ENCODE data around the gene MARCHF6. TPM values are rescaled to one million over a fixed set of nuclear protein-coding genes. Genes with fewer than 3 reads are reported as not detected.
"Not testable (repeated sequence)": the region's sequence is repeated elsewhere in the genome, so short reads cannot be mapped to it uniquely, and the experiment has no call there.

The MARCHF6 gene
- total and polyA plus RNA-seq, 12 donors: 30.4 to 210 (median 185) TPM

DNA sequence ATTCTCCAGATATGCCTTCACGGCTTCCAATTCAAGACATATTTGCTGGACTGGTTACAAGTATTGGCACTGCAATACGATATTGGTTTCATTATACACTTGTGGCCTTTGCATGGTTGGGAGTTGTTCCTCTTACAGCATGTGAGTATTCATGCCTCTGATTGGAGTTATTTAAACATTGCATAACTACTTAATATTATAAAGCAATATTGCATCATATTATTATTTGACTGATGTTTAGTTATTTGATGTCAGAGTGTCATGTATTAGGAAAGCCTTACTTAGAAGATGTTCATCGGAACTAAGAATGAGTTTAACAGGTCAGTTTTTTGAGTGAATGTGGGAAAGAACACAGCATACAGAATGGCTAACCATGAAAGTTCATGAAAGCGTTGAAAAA, 28.3 kb downstream of the MARCHF6 start:
- ATAC-seq: no peak
- whole genome bisulfite sequencing, 2 donors: 95% methylated on average over 4 of the region's 4 CpGs
- Histone ChIP-seq H3K27me3 (no peaks in the 10 kb centered on the region), H3K9me3 (no peaks in the 10 kb centered on the region), H3K4me1 (peaks cover 0 to 34% (median 22%) of the 10 kb centered on the region in 9 donors), H3K4me3 (no peak overlapping the region), H3K36me3 (peaks cover 0 to 81% (median 21%) of the 10 kb centered on the region in 9 donors), H3K27ac (no peak overlapping the region)
- TF ChIP-seq, protein P1, sequence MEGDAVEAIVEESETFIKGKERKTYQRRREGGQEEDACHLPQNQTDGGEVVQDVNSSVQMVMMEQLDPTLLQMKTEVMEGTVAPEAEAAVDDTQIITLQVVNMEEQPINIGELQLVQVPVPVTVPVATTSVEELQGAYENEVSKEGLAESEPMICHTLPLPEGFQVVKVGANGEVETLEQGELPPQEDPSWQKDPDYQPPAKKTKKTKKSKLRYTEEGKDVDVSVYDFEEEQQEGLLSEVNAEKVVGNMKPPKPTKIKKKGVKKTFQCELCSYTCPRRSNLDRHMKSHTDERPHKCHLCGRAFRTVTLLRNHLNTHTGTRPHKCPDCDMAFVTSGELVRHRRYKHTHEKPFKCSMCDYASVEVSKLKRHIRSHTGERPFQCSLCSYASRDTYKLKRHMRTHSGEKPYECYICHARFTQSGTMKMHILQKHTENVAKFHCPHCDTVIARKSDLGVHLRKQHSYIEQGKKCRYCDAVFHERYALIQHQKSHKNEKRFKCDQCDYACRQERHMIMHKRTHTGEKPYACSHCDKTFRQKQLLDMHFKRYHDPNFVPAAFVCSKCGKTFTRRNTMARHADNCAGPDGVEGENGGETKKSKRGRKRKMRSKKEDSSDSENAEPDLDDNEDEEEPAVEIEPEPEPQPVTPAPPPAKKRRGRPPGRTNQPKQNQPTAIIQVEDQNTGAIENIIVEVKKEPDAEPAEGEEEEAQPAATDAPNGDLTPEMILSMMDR (IDR thresholded peaks at IDR 0.05): no peak
- no peak for DNase-seq
- intact Hi-C loops (cut with DNase I): no loop called here

DNA sequence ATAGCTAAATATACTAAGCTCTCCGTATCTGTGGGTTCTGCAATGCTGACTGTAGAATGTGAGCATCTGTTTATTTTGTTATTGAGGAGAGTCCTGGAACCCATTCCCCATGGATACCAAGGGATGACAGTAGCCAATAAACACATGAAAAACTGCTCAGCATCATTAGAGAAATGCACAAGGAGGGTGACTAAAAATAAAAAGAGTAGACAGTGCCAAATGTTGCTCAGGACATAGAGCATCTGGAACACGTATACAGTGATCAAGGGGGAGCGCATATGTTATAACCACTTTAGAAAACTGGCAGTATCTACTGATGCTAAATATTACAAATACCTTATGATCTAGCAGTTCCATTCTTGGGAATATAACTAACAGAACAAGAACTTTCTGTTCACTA, 31.0 kb downstream of the MARCHF6 start:
- ATAC-seq: peak in 7 of 8 donors; percentile 38 to 83 (median 66)
- TF ChIP-seq, protein P1 (IDR thresholded peaks at IDR 0.05): no peak
- peaks cover 0 to 15% (median 6%) of the 10 kb centered on the region in 9 donors for H3K4me1 ChIP-seq
- intact Hi-C loops (cut with DNase I): no loop called here
- H3K4me3 ChIP-seq: no peak overlapping the region
- no peak for DNase-seq
- no peaks in the 10 kb centered on the region for H3K27me3 ChIP-seq
- no peak overlapping the region for H3K27ac ChIP-seq
- no peaks in the 10 kb centered on the region for H3K9me3 ChIP-seq
- peaks cover 0 to 97% (median 26%) of the 10 kb centered on the region in 9 donors for H3K36me3 ChIP-seq
- WGBS, 2 donors: 44 to 50% methylated on average over 3 of the region's 3 CpGs

DNA sequence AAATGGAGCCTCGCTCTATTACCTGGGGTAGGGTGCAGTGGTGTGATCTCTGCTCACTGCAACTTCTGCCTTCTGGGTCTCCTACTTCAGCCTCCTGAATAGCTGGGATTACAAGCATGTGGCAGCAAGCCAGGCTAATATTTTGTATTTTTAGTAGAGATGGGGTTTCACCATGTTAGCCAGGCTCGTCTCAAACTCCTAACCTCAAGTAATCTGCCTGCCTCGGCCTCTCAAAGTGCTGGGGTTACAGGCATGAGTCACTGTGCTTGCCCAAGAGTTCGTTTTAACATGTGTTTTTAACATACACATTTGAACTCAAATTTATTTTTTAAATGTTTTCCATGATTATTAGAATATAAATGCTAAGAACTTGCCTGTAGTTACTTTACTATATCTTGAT, 34.2 kb downstream of the MARCHF6 start:
- H3K27ac ChIP-seq: no peak overlapping the region
- ATAC-seq (no peak), DNase-seq (no peak)
- intact Hi-C loops (cut with DNase I): no loop called here
- no peaks in the 10 kb centered on the region for H3K9me3 ChIP-seq
- peaks cover 0 to 15% (median 6%) of the 10 kb centered on the region in 9 donors for H3K4me1 ChIP-seq
- TF ChIP-seq, protein P1 (IDR thresholded peaks at IDR 0.05): no peak
- no peaks in the 10 kb centered on the region for H3K27me3 ChIP-seq
- 81 to 88% methylated on average over 4 of the region's 4 CpGs for WGBS, 2 donors
- no peak overlapping the region for H3K4me3 ChIP-seq
- H3K36me3 ChIP-seq: peaks cover 0 to 100% (median 25%) of the 10 kb centered on the region in 9 donors

DNA sequence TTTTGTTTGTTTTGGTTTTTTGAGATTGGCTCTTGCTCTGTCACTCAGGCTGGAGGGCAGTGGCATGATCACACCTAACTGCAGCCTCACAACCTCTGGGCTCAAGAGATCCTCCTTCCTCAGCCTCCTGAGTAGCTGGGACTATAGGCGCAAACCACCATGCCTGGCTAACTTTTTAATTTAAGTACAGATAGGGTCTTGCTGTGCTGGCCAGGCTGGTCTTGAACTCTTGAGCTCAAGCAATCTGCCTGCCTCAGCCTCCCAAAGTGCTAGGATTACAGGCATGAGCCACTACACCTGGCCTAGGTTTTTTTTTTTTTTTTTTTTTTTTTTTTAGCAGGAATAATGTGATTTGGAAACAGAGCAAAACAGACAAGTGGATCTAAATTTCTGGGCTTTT, 37.6 kb downstream of the MARCHF6 start:
- WGBS, 2 donors: 98 to 100% methylated on average over 1 of the region's 1 CpG

DNA sequence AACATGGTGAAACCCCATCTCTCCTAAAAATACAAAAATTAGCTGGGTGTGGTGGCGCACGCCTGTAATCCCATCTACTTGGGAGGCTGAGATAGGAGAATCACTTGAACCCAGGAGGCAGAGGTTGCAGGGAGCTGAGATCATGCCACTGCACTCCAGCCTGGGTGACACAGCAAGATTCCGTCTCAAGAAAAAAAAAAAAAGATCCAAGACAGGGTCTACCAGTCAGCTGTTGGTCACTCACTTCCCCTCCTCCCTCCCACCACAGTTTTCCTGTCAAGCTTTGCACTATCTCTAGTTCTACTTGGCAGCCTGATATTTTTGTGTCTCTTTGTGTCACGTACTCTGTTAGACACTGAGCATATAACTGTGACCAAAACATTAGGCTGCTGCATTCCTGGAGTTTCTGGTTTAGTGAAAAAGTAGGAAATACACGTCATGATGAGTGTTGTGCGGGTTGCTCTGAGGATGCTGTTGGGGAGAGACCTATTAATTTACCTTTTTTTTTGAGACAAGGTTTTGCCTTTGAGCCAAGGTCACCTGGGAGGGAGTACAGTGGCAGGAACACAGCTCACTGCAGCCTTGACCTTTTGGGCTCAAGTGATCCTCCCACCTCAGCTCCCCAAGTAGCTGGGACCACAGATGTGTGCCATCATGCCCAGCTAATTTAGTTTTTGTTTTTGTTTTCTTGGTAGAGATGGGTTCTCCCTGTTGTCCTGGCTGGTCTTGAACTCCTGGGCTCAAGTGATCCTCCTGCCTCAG, 39.3 kb downstream of the MARCHF6 start:
- WGBS, 2 donors: 76 to 81% methylated on average over 6 of the region's 6 CpGs
- H3K36me3 ChIP-seq: peaks cover 0 to 100% (median 37%) of the 10 kb centered on the region in 9 donors
- ATAC-seq: peak in 7 of 8 donors; percentile 48 to 84 (median 75)
- DNase-seq; intact Hi-C loops (cut with DNase I); H3K9me3 ChIP-seq; H3K4me3 ChIP-seq; H3K27me3 ChIP-seq: not testable (repeated sequence)
- H3K4me1 ChIP-seq: peaks cover 0 to 11% (median 0%) of the 10 kb centered on the region in 9 donors
- peak overlapping the region in 7 of 10 donors; percentile 2 to 64 (median 27) for H3K27ac ChIP-seq

More for the DNA sequence above, 37.6 kb downstream of the MARCHF6 start:
- no peak overlapping the region for H3K27ac ChIP-seq
- TF ChIP-seq, protein P1 (IDR thresholded peaks at IDR 0.05): no peak
- H3K9me3 ChIP-seq: no peaks in the 10 kb centered on the region
- H3K27me3 ChIP-seq: no peaks in the 10 kb centered on the region
- no peak for DNase-seq
- peaks cover 0 to 100% (median 45%) of the 10 kb centered on the region in 9 donors for H3K36me3 ChIP-seq
- no peak for ATAC-seq
- H3K4me3 ChIP-seq: no peak overlapping the region
- peaks cover 0 to 11% (median 0%) of the 10 kb centered on the region in 9 donors for H3K4me1 ChIP-seq
- intact Hi-C loops (cut with DNase I): no loop called here

All from heart right ventricle (tissue), 16 donors.